GM23338 (cell line): Measurements from ENCODE around the gene TOPAZ1. TPM values are rescaled to one million over a fixed set of nuclear protein-coding genes. Genes with fewer than 3 reads are reported as not detected.

ENCODE experiments used
- ATAC-seq: fragments of 200-7000 bp; cut with Tn5 transposase; 3 replicates; pipeline ENCODE4 v1.9.1; 2020
- DNase-seq: peaks from one replicate; pipeline ENCODE4 v3.0.0-alpha.2; 2015; ENCODE audit warnings: low spot score
- H2AFZ ChIP-seq: fragments of 200-600 bp; sonication (generic); 2 replicates; pipeline ENCODE4 v1.8.0; 2016; ENCODE audit warnings: antibody characterized with exemption, mild to moderate bottlenecking, moderate library complexity
- H3F3A ChIP-seq: fragments of 200-600 bp; sonication (generic); replicated peaks from 2 replicates; pipeline ENCODE4 v1.8.0; 2017; ENCODE audit warnings: antibody characterized with exemption, mixed run types, low read depth
- H3K27ac ChIP-seq: fragments of 200-600 bp; sonication (generic); 2 replicates; pipeline ENCODE4 v1.6.1; 2016; ENCODE audit warnings: low read depth
- H3K27me3 ChIP-seq: fragments of 200-600 bp; sonication (generic); 2 replicates; pipeline ENCODE4 v1.8.0; 2016; ENCODE audit warnings: mild to moderate bottlenecking, mixed run types, moderate library complexity; ENCODE audit not compliant: insufficient read depth
- H3K36me3 ChIP-seq: fragments of 200-600 bp; sonication (generic); 2 replicates; pipeline ENCODE4 v1.8.0; 2016; ENCODE audit warnings: mild to moderate bottlenecking; ENCODE audit not compliant: insufficient read depth
- H3K4me1 ChIP-seq: fragments of 200-600 bp; sonication (generic); 2 replicates; pipeline ENCODE4 v1.8.0; 2016; ENCODE audit warnings: mild to moderate bottlenecking, moderate library complexity; ENCODE audit not compliant: insufficient read depth
- H3K4me2 ChIP-seq: fragments of 200-600 bp; sonication (generic); 2 replicates; pipeline ENCODE4 v1.7.1; 2017; ENCODE audit warnings: mixed run types
- H3K4me3 ChIP-seq: fragments of 200-600 bp; sonication (generic); 2 replicates; pipeline ENCODE4 v1.6.1; 2016; ENCODE audit warnings: mixed run types
- H3K79me2 ChIP-seq: fragments of 200-600 bp; sonication (generic); replicated peaks from 2 replicates; pipeline ENCODE4 v1.8.0; 2017; ENCODE audit warnings: mild to moderate bottlenecking; ENCODE audit not compliant: insufficient read depth
- H3K9me2 ChIP-seq: fragments of 200-600 bp; sonication (generic); 2 replicates; pipeline ENCODE4 v1.8.0; 2017; ENCODE audit not compliant: insufficient read depth
- H4K20me1 ChIP-seq: fragments of 200-600 bp; sonication (generic); replicated peaks from 2 replicates; pipeline ENCODE4 v1.8.0; 2017; ENCODE audit warnings: mild to moderate bottlenecking; ENCODE audit not compliant: insufficient read depth
- H3K27ac Mint-ChIP-seq: 2 replicates; pipeline ENCODE4 v1.8.0; 2020; ENCODE audit warnings: inconsistent platforms, mild to moderate bottlenecking, moderate library complexity, mixed read lengths
- H3K27me3 Mint-ChIP-seq: 3 replicates; pipeline ENCODE4 v1.8.0; 2022; ENCODE audit warnings: low read depth, mild to moderate bottlenecking, moderate library complexity, mixed read lengths, inconsistent platforms; ENCODE audit not compliant: insufficient read depth, poor library complexity
- H3K36me3 Mint-ChIP-seq: 3 replicates; pipeline ENCODE4 v1.8.0; 2021; ENCODE audit warnings: low read depth, mild to moderate bottlenecking, inconsistent platforms, moderate library complexity, mixed read lengths
- H3K4me1 Mint-ChIP-seq: 3 replicates; pipeline ENCODE4 v1.8.0; 2020; ENCODE audit warnings: mild to moderate bottlenecking, inconsistent platforms, mixed read lengths
- H3K4me3 Mint-ChIP-seq: 3 replicates; pipeline ENCODE4 v1.8.0; 2021; ENCODE audit warnings: moderate library complexity, mild to moderate bottlenecking, inconsistent platforms, mixed read lengths
- H3K9me3 Mint-ChIP-seq: 3 replicates; pipeline ENCODE4 v1.8.0; 2020; ENCODE audit warnings: moderate library complexity, mild to moderate bottlenecking, inconsistent platforms, mixed read lengths
- CREB1 ChIP-seq: fragments of 250-450 bp; sonication (Bioruptor Pico); IDR thresholded peaks from 2 replicates; pipeline ENCODE4 v1.5.0; 2020; ENCODE audit warnings: low read depth, mild to moderate bottlenecking, moderate library complexity
- EZH2 ChIP-seq: fragments of 200-600 bp; sonication (generic); IDR thresholded peaks from one replicate; pipeline ENCODE4 v1.8.0; 2017; ENCODE audit warnings: antibody characterized with exemption, mild to moderate bottlenecking, low read depth; ENCODE audit not compliant: unreplicated experiment
- JUNB ChIP-seq: IDR thresholded peaks from one replicate; pipeline ENCODE4 v1.6.1; 2016; ENCODE audit warnings: antibody characterized with exemption; ENCODE audit not compliant: unreplicated experiment
- NANOG ChIP-seq: IDR thresholded peaks from 2 replicates; pipeline ENCODE4 v1.6.1; 2016; ENCODE audit warnings: antibody characterized with exemption, borderline replicate concordance
- POLR2AphosphoS5 ChIP-seq: IDR thresholded peaks from 2 replicates; pipeline ENCODE4 v1.6.1; 2016; ENCODE audit warnings: antibody characterized with exemption, low read depth
- STAT1 ChIP-seq: IDR thresholded peaks from one replicate; pipeline ENCODE4 v1.6.1; 2016; ENCODE audit warnings: antibody characterized with exemption; ENCODE audit not compliant: unreplicated experiment
- ZNF114 ChIP-seq: fragments of 250-450 bp; sonication (Bioruptor Pico); IDR thresholded peaks from 2 replicates; pipeline ENCODE4 v1.5.0; 2020; ENCODE audit warnings: mild to moderate bottlenecking, moderate library complexity
- ZNF331 ChIP-seq: fragments of 250-450 bp; sonication (Bioruptor Pico); IDR thresholded peaks from 2 replicates; pipeline ENCODE4 v1.5.0; 2020; ENCODE audit warnings: low read depth, mild to moderate bottlenecking, moderate library complexity
- polyA plus RNA-seq: library from polyadenylated mRNA; unstranded; fragments of >200 nt; fragmentation: Nextera tagmentation; extraction: Ambion mirVana; gene quantifications from 2 replicates; pipeline ENCODE4 v1.2.1, GENCODE V29; 2016
- total RNA-seq: library from RNA; depleted of rRNA; stranded (reverse); fragments of >200 nt; shearing (Covaris generic); gene quantifications from 2 replicates; pipeline ENCODE4 v1.2.3, GENCODE V29; 2014
- TF ChIP-seq, protein P1 (sequence below): IDR thresholded peaks from one replicate; pipeline ENCODE4 v1.6.1; 2018; ENCODE audit warnings: antibody characterized with exemption; ENCODE audit not compliant: unreplicated experiment
- TF ChIP-seq, protein P2 (sequence below): IDR thresholded peaks from 2 replicates; pipeline ENCODE4 v1.6.1; 2016; ENCODE audit warnings: antibody characterized with exemption
- TF ChIP-seq, protein P3 (sequence below), 2 experiments: fragments of 200-600 bp in 1 of 2; sonication (generic) in 1 of 2; conservative IDR thresholded peaks; 2 replicates each; pipeline versions ENCODE4 v1.5.1 to v1.6.1; 2016 to 2017; ENCODE audit warnings: antibody characterized with exemption in 2 of 2, low read depth in 2 of 2, mild to moderate bottlenecking in 2 of 2, moderate library complexity in 1 of 2

TOPAZ1 gene
- total and polyA plus RNA-seq, 2 experiments from 2014 or later = not detected

DNA sequence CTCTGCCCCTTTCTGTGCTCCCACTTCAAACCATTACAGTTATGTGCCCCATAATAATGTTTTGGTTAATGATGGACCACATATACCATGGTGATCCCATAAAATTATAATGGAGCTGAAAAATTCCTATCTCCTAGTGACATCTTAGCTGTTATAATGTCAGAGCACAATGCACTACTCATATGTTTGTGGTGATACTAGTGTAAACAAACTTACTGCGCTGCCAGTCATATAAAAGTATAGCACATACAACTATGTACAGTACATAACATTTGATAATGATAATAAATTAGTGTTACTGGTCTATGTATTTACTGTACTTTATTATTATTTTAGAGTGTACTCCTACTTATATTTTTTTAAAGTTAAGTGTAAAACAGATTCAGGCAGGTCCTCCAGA, 51.3 kb downstream of the TOPAZ1 start (continued):
- TF ChIP-seq, protein P1, sequence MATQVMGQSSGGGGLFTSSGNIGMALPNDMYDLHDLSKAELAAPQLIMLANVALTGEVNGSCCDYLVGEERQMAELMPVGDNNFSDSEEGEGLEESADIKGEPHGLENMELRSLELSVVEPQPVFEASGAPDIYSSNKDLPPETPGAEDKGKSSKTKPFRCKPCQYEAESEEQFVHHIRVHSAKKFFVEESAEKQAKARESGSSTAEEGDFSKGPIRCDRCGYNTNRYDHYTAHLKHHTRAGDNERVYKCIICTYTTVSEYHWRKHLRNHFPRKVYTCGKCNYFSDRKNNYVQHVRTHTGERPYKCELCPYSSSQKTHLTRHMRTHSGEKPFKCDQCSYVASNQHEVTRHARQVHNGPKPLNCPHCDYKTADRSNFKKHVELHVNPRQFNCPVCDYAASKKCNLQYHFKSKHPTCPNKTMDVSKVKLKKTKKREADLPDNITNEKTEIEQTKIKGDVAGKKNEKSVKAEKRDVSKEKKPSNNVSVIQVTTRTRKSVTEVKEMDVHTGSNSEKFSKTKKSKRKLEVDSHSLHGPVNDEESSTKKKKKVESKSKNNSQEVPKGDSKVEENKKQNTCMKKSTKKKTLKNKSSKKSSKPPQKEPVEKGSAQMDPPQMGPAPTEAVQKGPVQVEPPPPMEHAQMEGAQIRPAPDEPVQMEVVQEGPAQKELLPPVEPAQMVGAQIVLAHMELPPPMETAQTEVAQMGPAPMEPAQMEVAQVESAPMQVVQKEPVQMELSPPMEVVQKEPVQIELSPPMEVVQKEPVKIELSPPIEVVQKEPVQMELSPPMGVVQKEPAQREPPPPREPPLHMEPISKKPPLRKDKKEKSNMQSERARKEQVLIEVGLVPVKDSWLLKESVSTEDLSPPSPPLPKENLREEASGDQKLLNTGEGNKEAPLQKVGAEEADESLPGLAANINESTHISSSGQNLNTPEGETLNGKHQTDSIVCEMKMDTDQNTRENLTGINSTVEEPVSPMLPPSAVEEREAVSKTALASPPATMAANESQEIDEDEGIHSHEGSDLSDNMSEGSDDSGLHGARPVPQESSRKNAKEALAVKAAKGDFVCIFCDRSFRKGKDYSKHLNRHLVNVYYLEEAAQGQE = no peak

DNA sequence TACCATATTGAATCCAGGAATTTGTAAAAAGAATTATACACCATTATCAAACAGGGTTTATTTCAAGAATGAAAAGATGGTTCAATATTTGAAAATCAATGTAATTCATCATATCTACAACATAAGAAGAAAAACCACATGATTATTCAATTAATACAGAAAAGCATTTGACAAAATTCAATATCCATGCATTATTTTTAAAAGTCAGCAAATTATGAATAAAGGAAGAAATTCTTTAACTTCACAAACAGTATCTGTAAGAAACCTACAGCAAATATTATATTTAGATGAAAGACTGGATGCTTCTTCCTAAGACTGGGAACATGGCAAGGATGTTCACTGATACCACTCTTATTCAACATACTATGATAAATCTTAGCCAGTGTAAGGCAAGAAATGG, 55.6 kb downstream of the TOPAZ1 start:
- Histone ChIP-seq H3K4me2 (no peak overlapping the region), H3K27me3 (no peaks in the 10 kb centered on the region), H3K4me3 (no peak overlapping the region), H3K27ac (no peak overlapping the region), H3K9me2 (no peaks in the 10 kb centered on the region), H4K20me1 (no peaks in the 10 kb centered on the region), H3K79me2 (no peaks in the 10 kb centered on the region), H3K4me1 (no peaks in the 10 kb centered on the region), H2AFZ (no peak overlapping the region), H3K36me3 (no peaks in the 10 kb centered on the region), H3F3A (no peaks in the 10 kb centered on the region)
- ATAC-seq (no peak), DNase-seq (no peak)
- no peaks in the 10 kb centered on the region for H3K36me3 Mint-ChIP-seq
- H3K9me3 Mint-ChIP-seq = no peaks in the 10 kb centered on the region
- H3K4me3 Mint-ChIP-seq = no peak overlapping the region
- no peak overlapping the region for H3K27ac Mint-ChIP-seq
- H3K4me1 Mint-ChIP-seq = no peaks in the 10 kb centered on the region
- H3K27me3 Mint-ChIP-seq = no peaks in the 10 kb centered on the region
- TF ChIP-seq POLR2AphosphoS5 (no peak), NANOG (no peak), JUNB (no peak), ZNF114 (CRISPR knock-in tag) (no peak), CREB1 (CRISPR knock-in tag) (no peak), EZH2 (no peak), STAT1 (no peak), ZNF331 (CRISPR knock-in tag) (no peak)
- TF ChIP-seq, protein P1 = no peak
- TF ChIP-seq, protein P2, sequence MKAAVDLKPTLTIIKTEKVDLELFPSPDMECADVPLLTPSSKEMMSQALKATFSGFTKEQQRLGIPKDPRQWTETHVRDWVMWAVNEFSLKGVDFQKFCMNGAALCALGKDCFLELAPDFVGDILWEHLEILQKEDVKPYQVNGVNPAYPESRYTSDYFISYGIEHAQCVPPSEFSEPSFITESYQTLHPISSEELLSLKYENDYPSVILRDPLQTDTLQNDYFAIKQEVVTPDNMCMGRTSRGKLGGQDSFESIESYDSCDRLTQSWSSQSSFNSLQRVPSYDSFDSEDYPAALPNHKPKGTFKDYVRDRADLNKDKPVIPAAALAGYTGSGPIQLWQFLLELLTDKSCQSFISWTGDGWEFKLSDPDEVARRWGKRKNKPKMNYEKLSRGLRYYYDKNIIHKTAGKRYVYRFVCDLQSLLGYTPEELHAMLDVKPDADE = no peak
- TF ChIP-seq, protein P3, sequence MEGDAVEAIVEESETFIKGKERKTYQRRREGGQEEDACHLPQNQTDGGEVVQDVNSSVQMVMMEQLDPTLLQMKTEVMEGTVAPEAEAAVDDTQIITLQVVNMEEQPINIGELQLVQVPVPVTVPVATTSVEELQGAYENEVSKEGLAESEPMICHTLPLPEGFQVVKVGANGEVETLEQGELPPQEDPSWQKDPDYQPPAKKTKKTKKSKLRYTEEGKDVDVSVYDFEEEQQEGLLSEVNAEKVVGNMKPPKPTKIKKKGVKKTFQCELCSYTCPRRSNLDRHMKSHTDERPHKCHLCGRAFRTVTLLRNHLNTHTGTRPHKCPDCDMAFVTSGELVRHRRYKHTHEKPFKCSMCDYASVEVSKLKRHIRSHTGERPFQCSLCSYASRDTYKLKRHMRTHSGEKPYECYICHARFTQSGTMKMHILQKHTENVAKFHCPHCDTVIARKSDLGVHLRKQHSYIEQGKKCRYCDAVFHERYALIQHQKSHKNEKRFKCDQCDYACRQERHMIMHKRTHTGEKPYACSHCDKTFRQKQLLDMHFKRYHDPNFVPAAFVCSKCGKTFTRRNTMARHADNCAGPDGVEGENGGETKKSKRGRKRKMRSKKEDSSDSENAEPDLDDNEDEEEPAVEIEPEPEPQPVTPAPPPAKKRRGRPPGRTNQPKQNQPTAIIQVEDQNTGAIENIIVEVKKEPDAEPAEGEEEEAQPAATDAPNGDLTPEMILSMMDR (conservative IDR thresholded peaks at IDR 0.05; ENCODE audit: low read depth in 2 of 2) = no peak
